Breast epithelium (tissue), 4 donors: ENCODE results near the gene CLRN1. TPM values are rescaled to one million over a fixed set of nuclear protein-coding genes. Genes with fewer than 3 reads are reported as not detected.

Experiments
- DNase-seq, 2 donors: peaks; one replicate each; pipeline ENCODE4 v3.0.0-alpha.2; 2019; ENCODE audit warnings: low spot score in 2 of 2
- H3K27ac ChIP-seq, 2 donors: fragments of 200-600 bp; sonication (generic) in 1 of 2; one replicate each; pipeline ENCODE4 v1.5.1; 2016 to 2019; ENCODE audit warnings: mild to moderate bottlenecking in 1 of 2
- H3K27me3 ChIP-seq, 2 donors: fragments of 200-600 bp; sonication (generic) in 1 of 2; one replicate each; pipeline versions ENCODE4 v1.5.1 to v1.6.0; 2017 to 2019; ENCODE audit warnings: control low read depth in 1 of 2, mild to moderate bottlenecking in 1 of 2
- H3K36me3 ChIP-seq: fragments of 200-600 bp; one replicate; pipeline ENCODE4 v1.5.1; 2019
- H3K4me1 ChIP-seq, 2 donors: fragments of 200-600 bp; sonication (generic); one replicate each; pipeline ENCODE4 v1.5.1; 2016 to 2019; ENCODE audit warnings: control low read depth in 1 of 2
- H3K4me3 ChIP-seq, 3 donors: fragments of 200-600 bp; sonication (generic); 1 replicate in 2 of 3; 2 replicates in 1 of 3; pipeline ENCODE4 v1.5.1; 2016 to 2019; ENCODE audit warnings: mild to moderate bottlenecking in 3 of 3, moderate library complexity in 2 of 3
- H3K9me3 ChIP-seq, 2 donors: fragments of 200-600 bp; sonication (generic) in 1 of 2; one replicate each; pipeline ENCODE4 v1.5.1; 2016 to 2019; ENCODE audit warnings: control low read depth in 1 of 2
- CTCF ChIP-seq, 3 donors: fragments of 450-650 bp; IDR thresholded peaks; one replicate each; pipeline ENCODE4 v1.5.1; 2016 to 2017; ENCODE audit warnings: antibody characterized with exemption in 3 of 3, mild to moderate bottlenecking in 3 of 3, moderate library complexity in 3 of 3
- POLR2A ChIP-seq: fragments of 450-650 bp; IDR thresholded peaks from one replicate; pipeline ENCODE4 v1.6.1; 2016; ENCODE audit warnings: antibody characterized with exemption, mild to moderate bottlenecking, moderate library complexity
- POLR2AphosphoS5 ChIP-seq, 3 donors: sonication (generic); formaldehyde crosslinking; IDR thresholded peaks; one replicate each; pipeline ENCODE4 v1.6.1; 2017; ENCODE audit warnings: antibody characterized with exemption in 3 of 3
- intact Hi-C: fragments of 100-400 bp; cut with DNase I; formaldehyde crosslinking; loops from one replicate; pipeline ENCODE4 v1.15.1; 2023; ENCODE audit warnings: low total_unique reads
- total RNA-seq, 3 donors: library from RNA; depleted of rRNA; stranded (reverse); fragments of >200 nt; gene quantifications; one replicate each; pipeline ENCODE4 v1.1.0, GENCODE V29; 2016

Gene CLRN1
- total RNA-seq, 3 donors from 2014 or later, result not detected

DNA sequence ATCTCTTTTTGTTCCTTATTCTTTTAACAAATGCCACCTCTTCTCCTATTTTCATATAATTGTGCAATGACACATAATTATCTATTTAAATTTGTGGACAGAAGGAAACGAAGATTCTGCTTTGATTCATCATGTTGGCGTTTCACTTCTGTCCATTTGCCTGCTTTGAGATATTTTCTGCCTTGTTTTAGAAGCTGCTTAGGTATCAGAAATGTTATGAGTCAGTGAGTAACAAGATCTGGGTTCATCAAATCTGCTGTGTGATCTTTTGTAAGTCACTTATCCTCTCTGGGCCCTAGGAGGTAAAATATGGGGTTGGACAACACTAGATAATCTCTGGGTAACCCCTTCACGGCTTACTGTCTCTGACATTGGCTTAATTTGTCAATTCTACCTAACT, 60.0 kb downstream of the CLRN1 start:
- Histone ChIP-seq H3K27ac (no peak overlapping the region), H3K36me3 (no peaks in the 10 kb centered on the region), H3K4me1 (no peaks in the 10 kb centered on the region), H3K27me3 (no peaks in the 10 kb centered on the region), H3K4me3 (no peak overlapping the region), H3K9me3 (no peaks in the 10 kb centered on the region)
- DNase-seq, result no peak
- TF ChIP-seq CTCF (IDR thresholded peaks at IDR 0.05) (no peak), POLR2AphosphoS5 (IDR thresholded peaks at IDR 0.05) (no peak), POLR2A (no peak)
- intact Hi-C loops, result no loop called here

DNA sequence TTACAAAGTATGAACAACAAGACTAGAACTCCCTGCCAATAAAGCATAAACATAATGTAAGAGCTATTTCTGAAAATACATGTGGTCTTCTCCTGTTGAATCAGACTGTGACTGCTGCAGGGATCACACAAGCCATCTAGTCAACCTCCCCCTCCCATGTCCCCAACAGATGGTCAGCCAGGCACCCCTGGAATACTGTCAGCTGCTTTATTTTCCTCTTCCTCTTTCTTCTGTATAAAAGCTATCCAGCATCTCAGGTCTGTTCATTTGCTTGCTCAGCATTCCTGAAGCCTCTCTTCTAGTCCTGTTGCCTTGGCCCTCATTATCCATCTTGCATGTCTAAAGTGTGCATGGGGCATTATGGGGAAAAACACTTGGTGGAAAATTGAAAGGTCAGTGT, 60.8 kb downstream of the CLRN1 start:
- Histone ChIP-seq H3K27me3 (no peaks in the 10 kb centered on the region), H3K36me3 (no peaks in the 10 kb centered on the region), H3K4me3 (no peak overlapping the region), H3K4me1 (no peaks in the 10 kb centered on the region), H3K9me3 (no peaks in the 10 kb centered on the region), H3K27ac (no peak overlapping the region)
- TF ChIP-seq POLR2A (no peak), POLR2AphosphoS5 (IDR thresholded peaks at IDR 0.05) (no peak), CTCF (IDR thresholded peaks at IDR 0.05) (no peak)
- DNase-seq, result no peak
- intact Hi-C loops, result no loop called here

GRCh38 chr3:150906461-150906860, 66.1 kb downstream of the CLRN1 start:
- DNase-seq, result no peak
- H3K9me3 ChIP-seq, result no peaks in the 10 kb centered on the region
- TF ChIP-seq CTCF (IDR thresholded peaks at IDR 0.05) (no peak), POLR2A (no peak), POLR2AphosphoS5 (IDR thresholded peaks at IDR 0.05) (no peak)
- H3K27me3 ChIP-seq, result no peaks in the 10 kb centered on the region
- H3K4me1 ChIP-seq, result no peaks in the 10 kb centered on the region
- intact Hi-C loops, result no loop called here
- no peaks in the 10 kb centered on the region for H3K36me3 ChIP-seq
- H3K4me3 ChIP-seq, result no peak overlapping the region
- H3K27ac ChIP-seq, result no peak overlapping the region

DNA sequence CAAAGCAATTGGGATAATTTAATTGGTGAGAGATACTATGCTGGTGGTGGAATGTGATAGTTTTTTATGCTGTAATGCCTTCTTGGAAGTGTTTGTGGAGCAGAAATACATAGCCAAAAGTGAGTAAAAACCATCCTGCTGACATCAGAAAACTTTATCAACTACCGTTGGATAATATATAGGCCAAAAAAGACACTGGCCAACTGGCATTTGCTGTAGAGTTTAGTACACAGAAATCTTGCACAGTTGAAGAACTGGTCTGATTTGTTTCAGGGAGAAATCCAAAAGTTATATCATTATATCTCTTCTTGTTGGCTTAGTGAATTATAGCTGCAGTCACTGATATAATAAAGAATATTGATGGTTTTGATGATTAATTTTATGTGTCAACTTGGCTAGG, 66.8 kb downstream of the CLRN1 start:
- H3K27ac ChIP-seq, result no peak overlapping the region
- no peaks in the 10 kb centered on the region for H3K4me1 ChIP-seq
- H3K4me3 ChIP-seq, result no peak overlapping the region
- no peaks in the 10 kb centered on the region for H3K9me3 ChIP-seq
- H3K27me3 ChIP-seq, result no peaks in the 10 kb centered on the region
- TF ChIP-seq POLR2A (no peak), CTCF (IDR thresholded peaks at IDR 0.05) (no peak), POLR2AphosphoS5 (IDR thresholded peaks at IDR 0.05) (no peak)
- DNase-seq, result no peak
- no peaks in the 10 kb centered on the region for H3K36me3 ChIP-seq
- intact Hi-C loops, result no loop called here

DNA sequence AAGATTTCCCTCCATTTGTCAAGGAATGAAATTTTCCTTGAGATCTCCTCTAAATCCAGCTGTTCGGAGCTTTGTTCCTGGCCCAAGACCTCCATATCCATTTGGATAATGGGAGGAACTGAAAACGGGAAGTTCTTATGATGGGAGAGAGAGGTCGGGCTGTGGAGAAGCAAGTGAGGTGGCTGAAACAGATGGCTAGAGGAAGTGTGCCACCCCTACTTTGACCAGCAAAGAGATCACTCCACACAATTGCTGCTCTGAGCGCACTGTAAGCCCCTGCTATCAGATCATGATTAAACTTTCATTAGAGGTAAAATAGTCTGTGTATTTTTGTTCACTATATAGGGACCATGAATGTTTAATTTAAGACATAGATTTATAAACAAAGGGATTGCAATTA, 67.2 kb downstream of the CLRN1 start, which contains the start of gene MINDY4B:
TSS of gene MINDY4B (minus strand) at position 101 of the 400 bp plus-strand sequence. CDS start at position 101, 0 bp downstream.
- intact Hi-C loops, result no loop called here
- TF ChIP-seq CTCF (IDR thresholded peaks at IDR 0.05) (no peak), POLR2AphosphoS5 (IDR thresholded peaks at IDR 0.05) (no peak), POLR2A (no peak)
- Histone ChIP-seq H3K27ac (no peak within 1 kb of the TSS), H3K4me3 (no peak within 1 kb of the TSS), H3K27me3 (no peaks in the 10 kb centered on the region), H3K4me1 (no peaks in the 10 kb centered on the region), H3K36me3 (no peaks in the 10 kb centered on the region), H3K9me3 (no peaks in the 10 kb centered on the region)
- no peak for DNase-seq
